ENCODE measurements around the gene RNF31.

DNA sequence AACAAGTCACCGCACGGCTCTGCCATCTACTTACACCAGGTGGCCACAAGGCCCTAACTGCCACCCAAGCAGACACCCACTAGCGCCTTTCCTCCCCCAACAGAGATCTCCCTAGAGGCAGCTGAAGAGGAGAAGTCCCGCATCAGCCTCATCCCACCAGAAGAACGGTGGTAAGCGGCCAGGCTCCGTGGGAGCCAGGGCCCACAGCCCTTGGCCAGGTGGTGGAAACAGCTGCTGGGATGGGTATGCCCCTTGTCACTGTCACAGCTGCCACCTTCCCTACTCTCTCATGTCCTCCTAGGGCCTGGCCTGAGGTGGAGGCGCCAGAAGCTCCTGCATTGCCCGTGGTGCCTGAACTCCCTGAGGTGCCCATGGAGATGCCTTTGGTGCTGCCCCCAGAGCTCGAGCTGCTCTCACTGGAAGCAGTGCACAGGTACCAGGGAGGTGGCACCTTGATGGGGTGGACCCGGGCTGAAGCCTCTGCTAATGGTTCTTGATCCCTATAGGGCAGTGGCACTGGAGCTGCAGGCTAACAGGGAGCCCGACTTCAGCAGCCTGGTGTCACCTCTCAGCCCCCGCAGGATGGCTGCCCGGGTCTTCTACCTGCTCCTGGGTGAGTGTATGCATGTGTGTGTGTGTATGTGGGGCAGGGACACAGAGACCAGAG, 32.1 kb downstream of the RNF31 start:
- TF ChIP-seq, protein P1, sequence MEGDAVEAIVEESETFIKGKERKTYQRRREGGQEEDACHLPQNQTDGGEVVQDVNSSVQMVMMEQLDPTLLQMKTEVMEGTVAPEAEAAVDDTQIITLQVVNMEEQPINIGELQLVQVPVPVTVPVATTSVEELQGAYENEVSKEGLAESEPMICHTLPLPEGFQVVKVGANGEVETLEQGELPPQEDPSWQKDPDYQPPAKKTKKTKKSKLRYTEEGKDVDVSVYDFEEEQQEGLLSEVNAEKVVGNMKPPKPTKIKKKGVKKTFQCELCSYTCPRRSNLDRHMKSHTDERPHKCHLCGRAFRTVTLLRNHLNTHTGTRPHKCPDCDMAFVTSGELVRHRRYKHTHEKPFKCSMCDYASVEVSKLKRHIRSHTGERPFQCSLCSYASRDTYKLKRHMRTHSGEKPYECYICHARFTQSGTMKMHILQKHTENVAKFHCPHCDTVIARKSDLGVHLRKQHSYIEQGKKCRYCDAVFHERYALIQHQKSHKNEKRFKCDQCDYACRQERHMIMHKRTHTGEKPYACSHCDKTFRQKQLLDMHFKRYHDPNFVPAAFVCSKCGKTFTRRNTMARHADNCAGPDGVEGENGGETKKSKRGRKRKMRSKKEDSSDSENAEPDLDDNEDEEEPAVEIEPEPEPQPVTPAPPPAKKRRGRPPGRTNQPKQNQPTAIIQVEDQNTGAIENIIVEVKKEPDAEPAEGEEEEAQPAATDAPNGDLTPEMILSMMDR (IDR thresholded peaks at IDR 0.05; ENCODE audit: insufficient read depth, low read length), result no peak
- TF ChIP-seq, protein P2, sequence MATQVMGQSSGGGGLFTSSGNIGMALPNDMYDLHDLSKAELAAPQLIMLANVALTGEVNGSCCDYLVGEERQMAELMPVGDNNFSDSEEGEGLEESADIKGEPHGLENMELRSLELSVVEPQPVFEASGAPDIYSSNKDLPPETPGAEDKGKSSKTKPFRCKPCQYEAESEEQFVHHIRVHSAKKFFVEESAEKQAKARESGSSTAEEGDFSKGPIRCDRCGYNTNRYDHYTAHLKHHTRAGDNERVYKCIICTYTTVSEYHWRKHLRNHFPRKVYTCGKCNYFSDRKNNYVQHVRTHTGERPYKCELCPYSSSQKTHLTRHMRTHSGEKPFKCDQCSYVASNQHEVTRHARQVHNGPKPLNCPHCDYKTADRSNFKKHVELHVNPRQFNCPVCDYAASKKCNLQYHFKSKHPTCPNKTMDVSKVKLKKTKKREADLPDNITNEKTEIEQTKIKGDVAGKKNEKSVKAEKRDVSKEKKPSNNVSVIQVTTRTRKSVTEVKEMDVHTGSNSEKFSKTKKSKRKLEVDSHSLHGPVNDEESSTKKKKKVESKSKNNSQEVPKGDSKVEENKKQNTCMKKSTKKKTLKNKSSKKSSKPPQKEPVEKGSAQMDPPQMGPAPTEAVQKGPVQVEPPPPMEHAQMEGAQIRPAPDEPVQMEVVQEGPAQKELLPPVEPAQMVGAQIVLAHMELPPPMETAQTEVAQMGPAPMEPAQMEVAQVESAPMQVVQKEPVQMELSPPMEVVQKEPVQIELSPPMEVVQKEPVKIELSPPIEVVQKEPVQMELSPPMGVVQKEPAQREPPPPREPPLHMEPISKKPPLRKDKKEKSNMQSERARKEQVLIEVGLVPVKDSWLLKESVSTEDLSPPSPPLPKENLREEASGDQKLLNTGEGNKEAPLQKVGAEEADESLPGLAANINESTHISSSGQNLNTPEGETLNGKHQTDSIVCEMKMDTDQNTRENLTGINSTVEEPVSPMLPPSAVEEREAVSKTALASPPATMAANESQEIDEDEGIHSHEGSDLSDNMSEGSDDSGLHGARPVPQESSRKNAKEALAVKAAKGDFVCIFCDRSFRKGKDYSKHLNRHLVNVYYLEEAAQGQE (IDR thresholded peaks at IDR 0.05; ENCODE audit: insufficient replicate concordance, low read depth), result no peak

Measured in HL-60 (cell line).